HG02840 (cell line): ENCODE data around the gene MAJIN.
"Not testable (repeated sequence)": the region's sequence is repeated elsewhere in the genome, so short reads cannot be mapped to it uniquely, and the experiment has no call there.

ENCODE experiments used
- ATAC-seq: cut with Tn5 transposase; IDR thresholded peaks from one replicate; pipeline ENCODE4 v1.9.1; 2021; ENCODE audit warnings: mild to moderate bottlenecking, moderate library complexity, moderate number of reproducible peaks; ENCODE audit not compliant: unreplicated experiment, low FRiP score

The MAJIN gene

DNA sequence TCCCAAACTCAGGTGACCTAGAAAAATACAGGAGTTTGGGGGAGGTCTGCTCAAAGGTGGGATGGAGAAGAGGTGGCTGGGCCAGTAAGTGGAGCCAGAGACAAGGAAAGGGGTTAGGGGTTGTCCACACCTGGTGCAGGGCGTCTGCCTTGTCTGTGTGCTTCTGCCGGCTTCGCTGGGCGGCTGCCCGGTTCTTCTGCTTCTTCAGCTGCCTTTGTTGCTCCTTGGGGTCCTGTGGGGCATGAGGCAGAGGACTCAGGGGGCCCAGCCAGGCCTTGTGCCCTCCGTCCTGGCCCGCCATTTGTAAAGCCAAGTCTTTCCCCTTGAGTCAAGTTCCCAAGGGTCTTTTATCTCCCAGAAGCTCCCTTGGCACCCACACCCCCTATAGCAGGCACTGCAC is 22.4 kb upstream of the MAJIN start:
- no peak for ATAC-seq

DNA sequence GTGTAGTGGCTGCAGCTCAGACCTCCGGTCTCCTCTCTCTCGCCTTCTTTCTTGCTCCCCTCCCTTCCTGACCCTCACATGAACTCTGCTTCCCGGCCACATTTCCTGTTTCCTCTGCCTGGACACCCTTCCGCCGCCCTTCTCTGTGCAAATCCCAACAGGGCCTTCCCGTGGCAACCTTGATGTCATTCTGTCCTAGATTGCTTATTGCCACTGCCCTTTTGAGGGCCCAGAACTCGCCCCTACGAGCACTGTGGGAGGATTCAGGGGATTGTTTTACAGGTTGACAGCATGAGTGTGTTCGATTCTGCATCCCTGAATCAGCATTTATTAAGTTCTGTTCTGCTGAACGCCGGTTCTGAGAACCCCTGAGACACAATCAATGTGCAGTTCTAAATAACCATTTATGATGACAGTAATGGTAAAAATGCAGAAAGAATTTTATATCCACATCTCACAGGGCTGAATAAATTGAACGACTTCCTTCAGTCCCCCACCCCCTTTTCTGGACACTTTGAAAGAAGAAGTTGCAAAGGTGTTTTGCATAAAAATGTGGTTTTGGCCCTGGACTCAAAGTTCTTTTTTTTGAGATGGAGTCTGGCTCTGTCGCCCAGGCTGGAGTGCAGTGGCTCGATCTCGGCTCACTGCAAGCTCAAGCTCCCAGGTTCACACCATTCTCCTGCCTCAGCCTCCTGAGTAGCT is 18.5 kb upstream of the MAJIN start:
- ATAC-seq = no peak

DNA sequence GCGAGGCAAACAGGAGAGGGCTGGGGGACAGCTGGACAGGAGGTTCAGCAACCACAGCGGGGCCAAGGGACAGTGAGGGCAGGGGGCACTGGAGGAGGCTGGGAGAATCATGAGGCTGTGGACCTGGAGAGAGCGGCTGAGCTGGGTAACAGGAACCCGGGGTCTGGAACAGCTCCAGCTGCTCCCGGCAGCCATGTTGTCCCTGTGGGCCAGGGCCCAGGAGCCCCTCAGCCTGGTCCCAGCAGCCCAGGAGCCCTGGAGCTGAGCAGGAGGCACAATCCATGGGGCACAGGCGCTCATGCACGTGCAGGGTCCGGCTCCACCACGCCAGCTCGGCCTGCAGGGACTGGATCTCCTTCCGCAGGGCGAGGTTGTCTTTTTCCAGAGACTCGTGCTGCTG is 17.5 kb upstream of the MAJIN start:
- no peak for ATAC-seq

GRCh38 chr11:64987998-64988854 is 16.3 kb upstream of the MAJIN start:
- no peak for ATAC-seq

DNA sequence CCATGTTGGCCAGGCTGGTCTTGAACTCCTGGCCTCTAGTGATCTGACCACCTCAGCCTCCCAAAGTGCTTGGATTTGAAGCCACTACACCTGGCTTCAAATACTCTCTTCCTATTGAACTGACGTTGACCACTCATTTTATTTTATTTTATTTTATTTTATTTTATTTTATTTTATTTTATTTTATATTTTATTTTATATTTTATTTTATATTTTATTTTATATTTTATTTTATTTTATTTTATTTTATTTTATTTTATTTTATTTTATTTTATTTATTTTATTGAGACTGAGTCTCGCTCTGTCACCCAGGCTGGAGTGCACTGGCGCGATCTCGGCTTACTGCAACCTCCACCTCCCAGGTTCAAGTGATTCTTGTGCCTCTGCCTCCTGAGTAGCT is 11.4 kb upstream of the MAJIN start:
- not testable (repeated sequence) for ATAC-seq

DNA sequence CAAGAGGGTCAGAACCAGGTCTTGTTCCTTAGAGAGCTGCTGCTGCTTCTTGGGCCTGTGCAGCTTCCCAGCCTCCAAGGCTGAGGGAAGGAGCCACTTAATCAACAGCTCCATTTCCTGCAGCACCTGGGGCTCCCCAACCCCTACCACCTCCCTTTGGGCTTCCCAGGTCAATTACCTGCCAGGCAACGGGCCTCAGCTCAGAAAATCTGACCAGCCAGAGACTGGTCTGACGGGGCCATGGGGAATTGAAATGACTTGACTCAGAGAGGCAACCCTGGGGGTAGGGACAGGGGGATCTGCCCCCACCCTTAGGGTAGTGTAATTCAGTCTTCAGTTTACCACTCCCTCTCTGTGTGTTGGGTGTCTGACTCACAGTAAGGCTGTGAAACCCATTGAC is 4.7 kb upstream of the MAJIN start:
- ATAC-seq = no peak

DNA sequence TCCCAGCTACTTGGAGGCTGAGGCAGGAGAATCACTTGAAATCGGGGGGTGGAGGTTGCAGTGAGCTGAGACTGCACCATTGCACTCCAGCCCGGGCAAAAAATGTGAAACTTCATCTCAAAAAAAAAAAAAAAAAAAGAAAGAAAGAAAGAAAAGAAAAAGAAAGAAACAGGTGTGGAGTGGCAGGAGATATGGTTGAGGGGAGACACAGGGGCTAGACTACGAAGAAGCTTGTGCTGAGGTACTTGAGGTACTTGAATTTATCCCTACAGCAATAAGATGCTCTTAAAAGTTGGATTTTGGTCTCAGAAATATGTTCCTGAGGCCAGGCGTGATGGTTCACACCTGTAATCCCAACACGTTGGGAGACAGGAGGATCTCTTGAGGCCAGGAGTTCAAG is 2.2 kb upstream of the MAJIN start:
- ATAC-seq = no peak

GRCh38 chr11:64970731-64971151 is 1.2 kb downstream of the MAJIN start:
- ATAC-seq = no peak

- no peak for ATAC-seq
Observed at GRCh38 chr11:64969209-64969608, 2.7 kb downstream of the MAJIN start.

GRCh38 chr11:64967375-64967774 is 4.5 kb downstream of the MAJIN start:
- no peak for ATAC-seq

- no peak for ATAC-seq
Observed at GRCh38 chr11:64963072-64963631, 8.8 kb downstream of the MAJIN start.

GRCh38 chr11:64960719-64961118 is 11.2 kb downstream of the MAJIN start:
- ATAC-seq = no peak

- ATAC-seq = no peak
Observed at GRCh38 chr11:64959498-64959897, 12.4 kb downstream of the MAJIN start.

- no peak for ATAC-seq
Observed at GRCh38 chr11:64954201-64954600, 17.7 kb downstream of the MAJIN start.

- no peak for ATAC-seq
Observed at GRCh38 chr11:64951529-64951928, 20.4 kb downstream of the MAJIN start.

- no peak for ATAC-seq
Observed at GRCh38 chr11:64947208-64947814, 24.6 kb downstream of the MAJIN start.

- no peak for ATAC-seq
Observed at GRCh38 chr11:64936539-64936938, 35.4 kb downstream of the MAJIN start.

DNA sequence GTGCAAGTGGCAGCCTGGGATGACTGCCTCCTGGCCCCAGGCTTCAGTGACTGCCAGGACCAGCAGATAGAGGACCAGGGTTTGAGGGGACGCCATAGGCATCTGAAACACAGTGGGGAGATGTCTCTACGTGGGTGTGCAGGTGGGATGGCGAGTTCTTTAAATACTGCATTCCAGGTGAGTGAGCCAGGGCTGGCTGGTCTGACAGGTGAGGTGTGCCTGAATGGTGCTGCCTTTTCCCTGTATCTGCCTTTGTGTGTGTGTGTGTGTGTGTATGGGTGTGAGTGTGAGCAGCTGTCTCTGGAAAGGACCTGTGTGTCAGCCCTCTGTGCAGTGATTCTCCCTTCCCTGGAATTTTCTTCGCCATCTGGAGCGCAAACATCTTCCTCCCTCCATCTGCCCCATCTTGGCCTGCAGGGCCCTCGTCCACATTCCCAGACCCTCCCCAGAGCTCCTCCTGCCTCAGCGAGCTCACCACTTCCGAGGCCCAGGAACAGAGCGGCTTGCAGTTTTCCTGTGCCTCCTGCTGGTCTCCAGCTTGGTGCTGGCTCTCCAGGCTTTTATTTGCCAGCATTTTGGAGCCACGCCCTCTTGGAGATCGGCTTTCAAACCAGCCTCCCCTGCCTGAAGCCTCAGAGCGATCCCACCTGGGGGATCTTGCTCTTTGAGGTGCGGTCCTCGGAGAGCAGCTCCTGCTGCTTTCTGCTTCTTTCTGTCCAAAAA is 36.4 kb downstream of the MAJIN start, which contains the start of gene GPHA2:
Gene GPHA2, minus strand, starts transcription at position 535 of the 723 bp plus-strand sequence. Its CDS starts 433 bp downstream, at position 102.
- ATAC-seq = no peak

DNA sequence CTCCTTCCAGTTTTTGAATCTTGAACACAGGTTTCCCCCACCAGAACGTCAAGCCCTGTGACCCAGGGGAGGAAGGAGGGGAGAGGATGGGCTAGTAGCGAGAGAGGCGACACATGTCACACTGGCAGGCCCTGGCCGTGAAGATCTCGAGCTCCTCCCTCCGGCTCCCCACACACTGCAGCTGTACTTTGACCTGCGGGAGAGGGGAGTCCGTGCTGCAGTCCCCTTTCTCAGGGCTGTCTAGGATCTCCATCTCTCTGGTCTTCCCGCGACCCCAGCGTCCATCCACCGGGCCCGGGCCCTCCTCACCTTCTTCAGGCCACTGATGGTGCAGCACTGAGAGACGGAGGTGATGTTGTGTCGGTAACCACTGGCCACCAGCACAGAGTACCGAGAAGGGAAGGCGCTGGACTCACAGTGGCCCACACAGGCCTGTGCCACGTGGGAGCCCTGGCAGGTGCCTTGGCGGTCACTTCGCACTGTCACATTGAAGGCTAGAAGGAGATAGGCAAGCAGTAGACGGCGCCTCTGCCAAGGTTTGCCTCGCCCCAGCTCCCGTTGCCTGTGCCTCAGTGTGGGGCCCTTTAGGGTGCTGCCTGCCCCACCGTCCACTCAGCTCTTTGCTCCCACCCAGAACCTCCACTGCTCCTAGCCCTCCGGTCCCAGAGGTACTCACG is 37.1 kb downstream of the MAJIN start:
- ATAC-seq = no peak
